ENCODE measurements around the gene RPL7L1.

The RPL7L1 gene

GRCh38 chr6:42937548-42938427 is 58.4 kb downstream of the RPL7L1 start:
- no peak overlapping the region for H3K4me3 ChIP-seq (ENCODE audit: low read depth, low read length)
- no peak for TF ChIP-seq CTCF (IDR thresholded peaks at IDR 0.05; ENCODE audit: low read depth, low read length)

GRCh38 chr6:42938428-42938796 is 59.0 kb downstream of the RPL7L1 start:
- H3K4me3 ChIP-seq (ENCODE audit: low read depth, low read length) = no peak overlapping the region
- TF ChIP-seq CTCF (IDR thresholded peaks at IDR 0.05; ENCODE audit: low read depth, low read length) = no peak

- H3K4me3 ChIP-seq (ENCODE audit: low read depth, low read length) = no peak overlapping the region
- TF ChIP-seq CTCF (IDR thresholded peaks at IDR 0.05; ENCODE audit: low read depth, low read length) = no peak
Measured at GRCh38 chr6:42938987-42939809, 59.8 kb downstream of the RPL7L1 start.
